GM21786 (cell line): ENCODE results near the gene GRK5.

ENCODE experiments used
- ATAC-seq: cut with Tn5 transposase; IDR thresholded peaks from one replicate; pipeline ENCODE4 v1.9.1; 2021; ENCODE audit not compliant: unreplicated experiment

Gene GRK5

DNA sequence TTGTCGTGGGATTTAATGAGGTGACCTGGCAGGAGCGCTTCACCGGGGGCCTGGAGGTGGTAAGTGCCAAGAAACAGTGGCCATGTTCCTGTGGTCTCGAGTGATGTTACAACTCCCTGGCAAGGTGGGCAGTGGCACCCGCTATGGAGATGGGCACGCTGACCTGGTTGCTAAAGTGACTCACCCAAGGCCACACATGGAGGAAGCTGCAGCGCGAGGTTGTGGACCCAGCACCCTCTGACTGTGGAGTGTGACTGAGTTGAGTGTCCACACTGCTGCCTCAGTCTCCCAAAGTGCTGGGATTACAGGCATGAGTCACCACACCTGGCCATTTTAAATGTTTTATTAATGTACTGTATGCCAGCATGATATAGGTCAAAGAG, 261.9 kb downstream of the GRK5 start:
- no peak for ATAC-seq

DNA sequence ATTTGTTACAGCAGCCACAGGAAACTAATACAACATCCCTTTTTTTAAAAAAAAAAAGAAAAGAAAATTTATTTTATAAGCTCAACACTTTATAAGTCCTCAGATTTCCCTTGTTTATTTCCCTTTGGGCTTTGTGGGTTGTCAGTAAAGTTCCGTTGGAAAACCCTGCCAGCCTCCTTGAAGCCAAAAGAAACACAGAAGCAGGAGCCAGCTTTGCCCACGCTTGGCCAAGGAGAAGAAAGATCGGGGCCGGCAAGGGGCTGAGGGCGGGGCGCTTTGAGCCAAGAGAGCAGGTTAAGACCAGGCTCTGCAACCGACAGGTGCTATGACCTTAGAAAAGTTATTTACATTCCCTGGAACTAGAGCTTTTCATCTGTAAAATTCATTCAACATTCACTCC, 262.5 kb downstream of the GRK5 start:
- ATAC-seq = no peak

DNA sequence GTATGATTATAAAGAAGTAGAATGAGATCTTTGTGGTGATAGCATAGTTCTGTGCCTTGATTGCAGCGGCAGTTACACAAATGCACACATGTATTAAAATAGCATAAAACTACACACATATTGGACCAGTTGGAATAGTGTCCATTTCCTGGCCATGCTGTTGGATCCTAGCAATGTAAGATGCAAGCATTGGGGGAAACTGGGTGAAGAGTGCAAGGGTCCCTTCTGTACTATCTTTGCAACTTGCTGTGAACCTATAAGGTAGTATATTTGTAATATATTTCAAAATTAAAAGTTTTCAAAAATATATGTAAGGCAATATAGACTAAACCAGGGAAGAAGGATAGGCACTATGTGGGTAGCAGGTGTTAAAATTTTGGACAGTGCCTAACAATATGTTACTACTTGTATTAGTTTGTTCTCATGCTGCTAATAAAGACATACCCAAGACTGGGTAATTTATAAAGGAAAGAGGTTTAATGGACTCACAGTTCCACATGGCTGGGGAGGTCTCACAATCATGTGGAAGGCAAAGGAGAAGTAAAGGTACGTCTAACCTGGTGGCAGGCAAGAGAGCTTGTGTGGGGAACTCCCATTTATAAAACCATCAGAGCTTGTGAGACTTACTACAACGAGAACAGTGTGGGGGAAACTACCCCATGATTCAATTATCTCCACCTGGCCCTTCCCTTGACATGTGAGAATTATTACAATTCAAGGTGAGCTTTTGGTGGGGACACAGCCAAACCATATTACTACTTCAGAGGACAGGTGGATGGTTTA, 263.7 kb downstream of the GRK5 start:
- ATAC-seq = no peak

DNA sequence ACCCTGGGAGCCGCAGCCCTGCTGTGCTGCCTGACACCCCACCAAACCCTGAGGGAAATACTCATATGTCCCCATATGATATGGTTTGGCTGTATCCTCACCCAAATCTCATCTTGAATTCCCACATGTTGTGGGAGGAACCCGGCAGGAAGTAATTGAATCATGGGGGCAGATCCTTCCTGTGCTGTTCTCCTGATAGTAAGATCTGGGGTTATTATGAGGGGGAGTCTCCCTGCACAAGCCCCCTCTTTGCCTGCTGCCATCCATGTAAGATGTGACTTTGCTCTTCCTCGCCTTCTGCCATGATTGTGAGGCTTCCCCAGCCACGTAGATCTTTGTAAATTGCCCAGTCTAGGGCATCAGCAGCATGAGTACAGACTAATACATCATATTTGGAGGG, 266.4 kb downstream of the GRK5 start:
- ATAC-seq = no peak

DNA sequence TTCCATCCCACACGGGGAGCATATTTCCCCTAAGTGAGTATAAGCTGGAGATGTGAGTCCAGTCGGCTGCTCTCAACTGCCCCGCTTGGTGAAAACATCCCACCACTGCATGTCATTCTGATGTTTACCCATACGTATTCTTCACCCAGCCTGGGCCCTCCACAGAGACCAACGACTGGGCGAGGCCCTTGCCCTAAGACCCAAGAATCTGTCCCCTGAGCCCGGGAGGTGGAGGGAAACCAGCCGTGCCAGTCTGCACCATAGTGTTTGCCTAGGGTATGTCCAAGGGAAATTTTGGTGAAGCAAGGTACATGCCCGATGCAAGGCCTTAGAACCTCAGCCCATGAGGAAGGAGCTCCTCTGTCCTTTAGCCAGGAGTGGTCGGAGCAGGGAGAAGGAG, 267.2 kb downstream of the GRK5 start:
- no peak for ATAC-seq

DNA sequence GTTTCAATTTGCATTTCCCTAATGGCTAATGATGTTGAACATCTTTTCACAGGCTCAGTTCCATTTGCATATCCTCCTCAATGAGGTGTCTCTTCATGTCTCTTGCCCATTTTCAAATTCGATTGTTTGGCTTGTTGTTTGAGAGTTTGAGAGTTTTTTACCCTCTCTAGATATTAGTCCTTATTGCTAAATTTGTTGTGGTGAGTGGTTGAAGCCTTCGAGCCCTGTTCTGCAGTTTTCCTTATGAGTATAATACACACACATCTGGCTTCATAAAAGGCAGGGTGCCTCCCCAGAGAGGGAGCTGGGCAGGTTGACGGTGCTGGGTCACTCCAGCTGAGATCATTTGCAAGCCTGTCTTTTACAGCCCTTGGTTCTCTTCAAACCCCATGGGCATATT, 270.1 kb downstream of the GRK5 start:
- ATAC-seq = peak; percentile 54

DNA sequence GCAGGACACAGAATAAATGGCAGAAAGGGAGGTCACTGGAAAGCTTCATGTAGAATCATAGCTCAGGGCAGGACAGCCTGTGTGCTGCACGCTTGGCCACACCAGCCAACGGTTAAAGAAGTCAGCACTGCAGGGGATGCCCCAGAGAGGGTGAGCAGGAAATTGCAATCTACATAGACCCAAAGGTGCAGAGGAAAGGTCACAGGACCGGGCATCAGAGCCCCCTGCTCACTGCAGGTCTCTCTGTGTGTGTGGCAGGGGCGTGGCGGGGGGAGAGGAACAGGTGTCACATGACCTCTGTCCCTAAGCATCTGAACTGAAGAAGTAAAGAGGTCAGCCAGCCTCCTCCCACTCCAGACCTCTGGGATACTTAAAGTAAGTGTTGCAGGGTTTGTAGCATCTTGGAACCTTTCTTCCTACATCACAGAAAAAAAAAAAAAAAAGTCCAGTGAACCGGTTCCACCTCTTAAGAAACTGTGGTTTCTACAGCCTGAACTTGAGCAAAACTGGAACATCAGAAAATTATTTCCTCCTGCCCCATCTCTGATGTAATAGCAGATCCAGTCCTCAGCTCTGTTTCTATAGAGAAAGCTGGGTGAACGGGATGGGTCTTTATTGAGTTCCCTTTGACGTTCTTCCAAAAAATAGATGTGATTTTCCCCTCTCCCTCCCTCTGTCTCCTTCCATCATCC, 270.9 kb downstream of the GRK5 start:
- ATAC-seq = peak; percentile 86

DNA sequence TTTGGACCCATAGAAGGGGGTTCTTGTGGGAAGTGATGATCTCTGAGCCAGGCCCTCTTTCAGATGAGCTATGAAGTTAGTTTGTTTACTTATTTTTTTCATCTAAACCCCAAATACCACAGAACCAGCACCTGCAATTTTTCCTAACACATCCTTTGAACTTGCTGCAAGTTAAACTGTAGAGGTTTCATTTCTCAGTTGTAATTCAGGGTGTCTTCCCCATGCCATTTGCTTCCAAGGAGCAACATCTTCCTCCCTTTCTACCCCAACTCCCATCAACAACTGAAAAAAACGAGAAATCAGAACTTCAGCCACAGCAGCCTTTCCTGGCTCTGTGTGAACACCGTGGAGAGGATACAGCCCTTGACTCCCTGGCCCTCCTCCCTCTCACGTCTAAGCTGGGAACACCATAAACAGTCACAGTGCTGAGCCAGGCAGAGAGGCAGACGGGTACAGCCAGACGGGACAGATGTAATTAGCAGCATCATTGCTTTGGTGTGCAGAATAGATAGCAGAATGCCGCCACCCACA, 271.5 kb downstream of the GRK5 start:
- no peak for ATAC-seq

DNA sequence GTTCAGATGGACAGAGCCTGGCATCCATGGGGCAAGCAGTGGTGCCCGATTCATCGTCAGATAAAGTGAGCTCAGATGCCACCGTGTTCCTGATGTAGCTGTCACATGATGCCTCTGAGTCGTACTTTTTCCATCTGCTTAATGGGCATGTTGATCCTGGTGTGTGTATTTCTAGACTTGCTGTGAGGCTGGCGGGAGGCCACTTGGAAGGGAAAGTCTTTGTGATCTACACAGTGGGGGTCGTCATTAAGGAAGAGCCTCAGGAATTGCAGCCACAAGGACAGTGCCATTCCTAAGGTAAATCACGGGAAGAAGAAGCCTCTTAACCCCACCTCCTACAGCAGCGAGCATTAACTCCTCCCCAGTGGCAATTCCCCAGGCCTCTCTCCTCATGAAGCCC, 272.2 kb downstream of the GRK5 start:
- ATAC-seq = no peak

DNA sequence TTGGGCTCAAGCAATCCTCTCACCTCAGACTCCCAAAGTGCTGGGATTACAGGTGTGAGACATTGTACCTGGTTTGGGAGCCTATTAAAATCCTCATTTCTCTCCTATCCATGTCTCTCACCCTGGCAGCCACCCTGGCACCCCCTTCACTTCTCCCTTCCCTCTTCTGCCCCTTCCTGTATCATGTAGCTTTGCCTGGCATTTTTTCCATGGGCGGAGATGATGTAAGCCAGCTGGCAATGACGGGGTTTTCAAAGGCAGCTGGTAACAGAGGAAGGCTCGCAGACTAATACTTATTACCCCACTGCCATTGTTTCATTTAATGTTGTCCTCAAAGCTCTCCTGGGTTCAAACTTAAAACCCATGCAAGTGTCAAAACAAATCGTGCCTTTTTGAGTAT, 273.3 kb downstream of the GRK5 start:
- ATAC-seq = no peak

DNA sequence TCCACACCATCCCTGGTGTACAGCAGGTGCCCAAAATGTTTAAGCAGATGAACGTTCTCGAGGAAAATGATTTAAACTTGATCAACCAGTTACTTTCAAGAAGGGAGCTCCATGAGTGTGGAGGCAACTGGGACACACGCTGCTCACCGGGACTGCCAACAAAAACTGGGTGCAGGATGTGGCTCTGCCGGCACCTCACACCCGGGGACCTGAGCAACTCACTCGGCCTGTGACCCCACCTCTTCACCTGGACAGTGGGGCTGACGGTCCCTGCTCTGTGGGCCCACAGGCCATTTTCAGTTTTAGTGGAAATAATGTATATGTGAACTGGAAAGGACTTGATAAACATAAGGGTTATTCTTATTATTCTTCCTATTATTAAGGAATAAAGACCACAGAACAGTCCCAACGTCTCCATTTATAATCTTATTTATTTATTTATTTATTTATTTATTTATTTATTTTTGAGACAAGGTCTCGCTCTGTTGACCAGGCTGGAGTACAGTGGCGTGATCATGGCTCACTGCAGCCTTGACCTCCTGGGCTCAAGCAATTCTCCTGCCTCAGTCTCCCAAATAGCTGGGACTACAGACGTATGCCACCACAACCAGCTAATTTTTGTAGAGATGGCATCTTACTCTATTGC, 274.5 kb downstream of the GRK5 start:
- no peak for ATAC-seq

DNA sequence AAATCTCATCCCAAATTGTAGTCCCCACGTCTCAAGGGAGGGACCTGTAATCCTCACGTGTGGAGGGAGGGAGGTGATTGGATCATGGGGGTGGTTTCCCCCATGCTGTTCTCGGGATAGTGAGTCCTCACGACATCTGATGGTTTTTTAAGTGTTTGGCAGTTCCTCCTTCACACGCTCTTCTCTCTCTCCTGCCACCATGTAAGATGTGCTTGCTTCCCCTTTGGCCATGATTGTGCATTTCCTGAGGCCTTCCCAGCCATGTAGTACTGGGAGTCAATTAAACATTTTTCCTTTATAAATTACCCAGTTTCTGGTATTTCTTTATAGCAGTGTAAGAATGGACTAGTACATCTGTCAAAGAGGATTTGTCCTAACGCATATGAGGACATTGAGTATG, 275.6 kb downstream of the GRK5 start:
- ATAC-seq = no peak

DNA sequence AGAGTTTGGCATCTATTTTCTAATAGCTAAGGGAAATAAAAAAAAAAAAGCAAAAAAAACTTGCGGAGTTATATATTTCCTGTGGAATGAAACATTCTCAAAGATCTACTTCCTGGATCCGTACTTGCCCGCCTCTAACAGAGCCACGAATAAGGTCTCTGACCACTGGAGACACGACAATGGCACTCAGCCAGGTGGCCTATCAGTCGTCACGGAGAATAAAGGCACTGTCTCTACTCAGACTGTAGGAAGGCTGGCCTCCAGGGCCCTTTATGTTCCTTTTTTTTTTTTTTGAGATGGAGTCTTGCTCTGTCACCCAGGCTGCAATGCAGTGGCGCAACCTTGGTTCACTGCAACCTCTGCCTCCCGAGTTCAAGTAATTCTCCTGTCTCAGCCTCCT, 276.5 kb downstream of the GRK5 start:
- ATAC-seq = no peak

DNA sequence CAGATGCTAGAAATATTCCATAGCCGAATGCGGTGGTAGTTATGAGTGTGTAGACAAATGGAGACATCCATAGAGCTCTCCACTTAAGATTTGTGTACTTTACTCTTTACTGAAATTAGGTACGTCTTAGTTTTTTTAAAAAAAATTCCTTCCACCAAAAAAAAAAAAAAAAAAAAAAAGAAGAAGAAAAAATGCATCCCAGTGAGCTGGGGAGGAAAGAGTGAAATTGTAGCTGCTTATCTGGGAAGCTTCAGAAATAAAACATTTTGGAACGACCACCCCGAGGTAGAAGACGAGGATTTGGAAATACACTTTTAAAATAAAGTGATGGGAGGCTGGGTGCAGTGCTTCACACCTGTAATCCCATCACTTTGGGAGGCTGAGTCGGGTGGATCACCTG, 281.3 kb downstream of the GRK5 start:
- ATAC-seq = no peak

DNA sequence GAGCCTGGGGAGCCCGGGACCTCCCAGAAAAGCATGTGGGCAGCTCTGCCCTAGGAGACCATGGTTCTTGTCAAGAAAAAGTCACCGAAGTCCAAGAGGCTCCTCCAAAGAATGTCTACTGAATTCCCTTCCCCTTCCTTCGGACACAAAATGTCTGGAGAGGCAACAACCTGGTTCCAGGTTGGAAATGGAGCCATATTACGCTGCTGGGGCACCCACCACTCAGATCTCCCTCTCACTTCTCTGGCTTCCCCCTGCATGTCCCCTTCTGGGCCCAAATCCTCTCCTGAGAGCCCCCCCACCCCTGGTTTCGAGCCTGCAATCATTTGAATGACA, 282.6 kb downstream of the GRK5 start:
- ATAC-seq = no peak

DNA sequence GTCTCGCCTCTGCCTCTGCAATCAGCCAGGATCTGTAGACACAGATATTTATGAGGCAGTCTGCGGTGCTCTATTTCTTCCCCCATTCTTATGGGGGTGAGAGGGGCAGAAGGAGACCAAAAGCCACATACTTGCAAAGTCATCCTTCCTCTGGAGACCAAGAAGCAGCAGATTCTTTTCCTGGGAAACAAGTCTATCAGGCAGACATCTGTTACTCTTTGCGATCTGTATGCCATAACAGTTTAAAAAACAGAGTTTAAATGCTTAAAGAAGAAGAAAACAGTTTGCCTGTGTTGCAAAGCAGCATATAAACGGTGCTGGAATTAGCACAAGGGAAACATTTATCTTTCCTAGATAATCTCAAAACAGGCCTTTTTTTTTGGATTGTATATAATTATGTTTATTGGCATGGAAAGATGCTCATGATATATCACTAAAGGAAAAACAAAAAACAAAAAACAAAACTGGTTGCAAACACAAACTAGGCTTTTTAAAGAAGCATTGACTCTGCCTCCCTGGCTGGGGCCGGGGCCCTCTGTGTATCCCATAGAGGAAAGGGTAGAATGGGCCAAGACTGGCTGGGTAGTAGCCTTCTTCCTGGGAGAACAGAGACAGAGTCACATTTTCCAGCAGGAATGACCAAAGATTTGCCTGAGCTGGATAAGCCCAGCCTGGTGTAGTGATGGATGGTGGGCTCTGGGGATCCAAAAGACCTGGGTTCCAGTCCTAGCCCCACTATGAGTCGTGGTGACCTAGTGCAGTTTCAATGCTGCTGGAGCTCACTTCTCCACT, 284.8 kb downstream of the GRK5 start:
- no peak for ATAC-seq

DNA sequence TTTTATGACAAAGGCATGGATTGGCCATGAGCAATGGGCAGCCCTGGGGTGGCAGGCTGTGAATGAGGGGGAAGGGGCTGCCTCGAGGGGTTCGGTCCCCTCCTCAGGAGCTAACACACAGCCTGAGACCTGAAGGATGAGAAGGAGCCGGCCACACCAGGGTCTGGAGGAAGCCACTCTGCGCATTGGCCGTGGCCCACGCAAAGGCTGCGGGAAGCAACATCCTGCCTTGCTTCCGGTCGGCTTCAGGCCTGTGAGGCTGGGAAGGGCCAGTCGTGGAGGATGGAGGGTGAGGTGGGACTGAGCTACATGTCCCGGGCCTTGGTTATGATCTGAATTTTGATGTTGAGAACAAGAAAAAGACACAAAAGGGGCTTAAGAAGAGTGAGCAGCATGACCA, 285.8 kb downstream of the GRK5 start:
- ATAC-seq = no peak

DNA sequence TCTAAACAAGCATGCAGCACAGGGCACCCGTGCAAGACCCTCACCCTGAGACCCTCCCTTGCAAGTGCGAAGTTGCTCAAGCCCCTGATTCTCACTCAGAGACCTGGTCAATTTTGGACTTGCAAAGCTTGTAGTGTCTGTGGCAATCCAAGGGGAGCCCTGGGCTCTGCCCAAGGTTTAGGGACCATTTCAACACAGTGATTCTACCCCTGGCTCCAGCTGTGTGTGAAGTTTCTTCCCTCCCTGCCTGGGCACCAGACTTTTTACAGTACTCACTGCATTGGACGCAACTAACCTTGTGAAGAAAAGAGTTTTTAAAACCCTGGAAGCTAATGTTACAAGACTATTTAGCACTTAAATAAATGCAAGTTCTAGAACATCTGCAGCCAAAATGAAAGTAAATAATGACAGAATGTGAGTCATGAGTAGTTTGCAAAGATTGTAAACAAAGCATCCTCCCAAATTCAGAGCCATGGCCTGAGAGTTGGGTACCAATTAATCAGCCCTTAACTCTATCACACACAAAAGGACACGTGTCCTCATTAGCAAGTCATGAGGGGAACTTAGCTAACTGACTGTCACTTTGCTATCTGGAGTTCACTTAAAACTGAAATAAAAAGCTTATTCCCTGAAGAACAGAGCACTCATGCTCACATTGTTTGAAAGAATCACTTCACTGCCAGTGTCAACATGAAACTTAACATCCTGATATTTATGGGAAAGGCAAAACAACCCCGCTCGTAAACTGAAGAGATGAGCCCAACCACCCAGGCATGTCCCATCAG, 287.1 kb downstream of the GRK5 start:
- ATAC-seq = no peak

DNA sequence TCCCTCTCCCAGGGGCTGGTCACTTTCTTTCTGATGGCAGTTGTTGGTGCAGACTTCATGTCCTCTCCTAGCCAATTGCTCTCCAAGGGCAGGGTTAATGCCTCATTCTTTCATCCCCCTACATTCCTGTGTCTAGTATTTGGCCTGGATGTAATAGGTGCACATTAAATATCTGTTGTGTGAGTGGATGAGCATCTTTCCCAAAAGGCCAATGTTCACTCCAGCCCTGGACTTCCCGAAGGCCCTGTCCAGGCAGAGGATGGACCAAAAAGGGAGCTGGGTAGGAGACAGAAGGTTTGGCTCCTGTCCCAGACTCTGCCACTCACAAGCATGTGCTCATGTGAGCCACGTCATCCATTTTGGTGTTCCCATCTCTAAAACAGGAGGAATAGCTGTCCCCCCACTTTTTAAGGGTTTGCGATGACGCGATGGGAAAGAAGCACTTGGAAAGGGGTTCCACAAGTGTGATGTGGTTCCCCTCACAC, 287.7 kb downstream of the GRK5 start:
- ATAC-seq = no peak

DNA sequence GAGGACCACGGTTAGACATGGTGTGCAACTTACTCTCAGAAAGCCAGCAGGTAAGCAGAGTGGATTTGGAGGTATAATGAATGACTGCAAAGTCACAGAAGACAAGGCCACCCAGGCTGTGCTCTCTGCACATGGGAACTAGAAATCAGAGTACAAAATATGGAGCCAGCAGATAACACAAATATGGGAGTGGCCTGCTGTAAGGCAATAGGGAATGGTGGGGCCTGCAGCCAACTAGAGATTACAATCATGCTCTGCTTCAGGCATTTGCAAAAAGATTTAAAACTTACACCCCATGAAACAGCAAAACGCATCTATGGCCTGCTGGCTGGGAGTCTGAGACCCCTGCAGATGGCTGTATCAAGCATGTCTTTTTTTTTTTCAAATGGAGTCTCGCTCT, 288.2 kb downstream of the GRK5 start:
- ATAC-seq = no peak
